Prostate gland (tissue), 2 donors: ENCODE measurements around the gene ACAP2.

ENCODE experiments used
- CTCF ChIP-seq, 4 experiments: fragments of 200-600 bp in 2 of 4; fragments of 450-650 bp in 2 of 4; sonication (generic) in 2 of 4; IDR thresholded peaks; 1 replicate in 3 of 4; 2 replicates in 1 of 4; pipeline ENCODE4 v1.5.1; 2016 to 2019; ENCODE audit warnings: antibody characterized with exemption in 4 of 4, mild to moderate bottlenecking in 2 of 4, moderate library complexity in 2 of 4
- POLR2A ChIP-seq: fragments of 450-650 bp; IDR thresholded peaks from one replicate; pipeline ENCODE4 v1.6.1; 2016; ENCODE audit warnings: antibody characterized with exemption, mild to moderate bottlenecking
- POLR2AphosphoS5 ChIP-seq: sonication (generic); formaldehyde crosslinking; IDR thresholded peaks from one replicate; pipeline ENCODE4 v1.6.1; 2017; ENCODE audit warnings: antibody characterized with exemption

DNA sequence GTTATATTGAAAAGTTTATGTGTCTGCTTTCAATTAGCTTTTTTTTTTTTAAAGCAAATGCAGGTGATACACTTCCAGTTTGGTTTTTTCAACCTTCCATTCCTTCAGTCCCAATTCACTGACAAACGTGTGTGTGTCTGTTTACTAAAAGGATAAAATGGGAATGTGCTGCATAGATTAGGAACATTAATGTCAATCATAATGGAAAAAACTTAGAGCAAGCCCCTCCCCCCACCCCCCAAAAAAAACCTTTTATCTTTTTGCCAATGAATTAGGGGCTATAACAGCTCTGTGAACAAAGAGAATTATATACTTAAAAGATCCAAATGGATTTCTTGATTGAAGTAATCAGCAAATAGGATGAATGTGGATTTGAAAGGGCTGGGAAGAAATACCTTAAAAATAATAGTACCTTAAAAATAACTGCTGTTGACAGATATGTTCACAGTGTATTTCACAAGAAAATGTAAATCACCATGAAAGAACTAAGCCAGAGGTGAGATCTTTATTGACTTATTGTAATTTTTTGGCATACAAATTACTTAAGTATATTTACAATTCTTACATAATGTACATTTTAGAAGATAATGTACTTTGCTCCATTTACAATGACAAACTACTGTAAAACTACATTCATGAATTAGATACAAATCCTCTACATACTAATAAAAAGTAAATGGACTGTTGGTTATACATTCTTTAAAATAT lies 168.4 kb downstream of the ACAP2 start:
- TF ChIP-seq POLR2AphosphoS5 (no peak), CTCF (IDR thresholded peaks at IDR 0.05) (no peak), POLR2A (no peak)
